KOPT-K1 (cell line): ENCODE results near the gene IRX6.

Experiments
- H3K27ac ChIP-seq: fragments of 200-600 bp; sonication (generic); 2 replicates; pipeline ENCODE4 v1.5.1; 2016; ENCODE audit warnings: antibody characterized with exemption, mild to moderate bottlenecking, low read depth, low read length; ENCODE audit not compliant: poor library complexity, severe bottlenecking
- H3K36me3 ChIP-seq: fragments of 200-600 bp; sonication (generic); 2 replicates; pipeline ENCODE4 v1.5.1; 2017; ENCODE audit warnings: antibody characterized with exemption, mild to moderate bottlenecking, low read length, moderate library complexity; ENCODE audit not compliant: insufficient read depth
- H3K9me3 ChIP-seq: fragments of 200-600 bp; sonication (generic); 2 replicates; pipeline ENCODE4 v1.5.1; 2017; ENCODE audit warnings: antibody characterized with exemption, low read length, mild to moderate bottlenecking; ENCODE audit not compliant: insufficient read depth, poor library complexity, severe bottlenecking

Gene IRX6

GRCh38 chr16:55297062-55297909 lies 26.7 kb upstream of the IRX6 start:
- H3K36me3 ChIP-seq = no peaks in the 10 kb centered on the region
- no peak overlapping the region for H3K27ac ChIP-seq
- peaks cover 16% of the 10 kb centered on the region for H3K9me3 ChIP-seq

GRCh38 chr16:55297910-55298479 lies 26.0 kb upstream of the IRX6 start:
- H3K36me3 ChIP-seq = no peaks in the 10 kb centered on the region
- H3K27ac ChIP-seq = no peak overlapping the region
- H3K9me3 ChIP-seq = peaks cover 16% of the 10 kb centered on the region

GRCh38 chr16:55301385-55302008 lies 22.5 kb upstream of the IRX6 start:
- Histone ChIP-seq H3K27ac (no peak overlapping the region), H3K9me3 (peaks cover 16% of the 10 kb centered on the region), H3K36me3 (no peaks in the 10 kb centered on the region)

GRCh38 chr16:55302635-55303034 lies 21.4 kb upstream of the IRX6 start:
- no peak overlapping the region for H3K27ac ChIP-seq
- H3K36me3 ChIP-seq = no peaks in the 10 kb centered on the region
- H3K9me3 ChIP-seq = peaks cover 5% of the 10 kb centered on the region

- H3K36me3 ChIP-seq = no peaks in the 10 kb centered on the region
Measured at GRCh38 chr16:55308973-55309372, 15.0 kb upstream of the IRX6 start.

GRCh38 chr16:55322327-55322726 lies 1.7 kb upstream of the IRX6 start:
- Histone ChIP-seq H3K36me3 (no peaks in the 10 kb centered on the region), H3K9me3 (no peaks in the 10 kb centered on the region), H3K27ac (no peak overlapping the region)

More at GRCh38 chr16:55308973-55309372, 15.0 kb upstream of the IRX6 start:
- Histone ChIP-seq H3K27ac (no peak overlapping the region), H3K9me3 (no peaks in the 10 kb centered on the region)

- H3K36me3 ChIP-seq = no peaks in the 10 kb centered on the region
Measured at GRCh38 chr16:55324285-55325079, 479 bp downstream of the IRX6 start.

GRCh38 chr16:55325080-55325447 lies 1.1 kb downstream of the IRX6 start:
- Histone ChIP-seq H3K36me3 (no peaks in the 10 kb centered on the region), H3K9me3 (no peaks in the 10 kb centered on the region), H3K27ac (no peak overlapping the region)

More at GRCh38 chr16:55324285-55325079, 479 bp downstream of the IRX6 start:
- H3K27ac ChIP-seq = no peak overlapping the region
- H3K9me3 ChIP-seq = no peaks in the 10 kb centered on the region

GRCh38 chr16:55325458-55326109 lies 1.6 kb downstream of the IRX6 start:
- H3K36me3 ChIP-seq = no peaks in the 10 kb centered on the region
- no peak overlapping the region for H3K27ac ChIP-seq
- no peaks in the 10 kb centered on the region for H3K9me3 ChIP-seq

GRCh38 chr16:55326261-55327092 lies 2.5 kb downstream of the IRX6 start:
- Histone ChIP-seq H3K36me3 (no peaks in the 10 kb centered on the region), H3K9me3 (no peaks in the 10 kb centered on the region), H3K27ac (no peak overlapping the region)

- H3K36me3 ChIP-seq = no peaks in the 10 kb centered on the region
- H3K27ac ChIP-seq = no peak overlapping the region
- no peaks in the 10 kb centered on the region for H3K9me3 ChIP-seq
Measured at GRCh38 chr16:55328611-55329569, 4.9 kb downstream of the IRX6 start.

- Histone ChIP-seq H3K36me3 (no peaks in the 10 kb centered on the region), H3K9me3 (no peaks in the 10 kb centered on the region), H3K27ac (no peak overlapping the region)
Measured at GRCh38 chr16:55329791-55330428, 5.9 kb downstream of the IRX6 start.
